Kidney tubule cell (primary cell): Measurements from ENCODE around the gene AGBL1.

ENCODE experiments used
- DNase-seq: peaks from one replicate; pipeline ENCODE4 v3.0.0-alpha.2; 2018; ENCODE audit warnings: low spot score

The AGBL1 gene

GRCh38 chr15:86645925-86646500, 566.3 kb downstream of the AGBL1 start:
- peak; percentile 2 for DNase-seq

- DNase-seq = no peak
Measured at GRCh38 chr15:86647810-86648440, 568.3 kb downstream of the AGBL1 start.

DNA sequence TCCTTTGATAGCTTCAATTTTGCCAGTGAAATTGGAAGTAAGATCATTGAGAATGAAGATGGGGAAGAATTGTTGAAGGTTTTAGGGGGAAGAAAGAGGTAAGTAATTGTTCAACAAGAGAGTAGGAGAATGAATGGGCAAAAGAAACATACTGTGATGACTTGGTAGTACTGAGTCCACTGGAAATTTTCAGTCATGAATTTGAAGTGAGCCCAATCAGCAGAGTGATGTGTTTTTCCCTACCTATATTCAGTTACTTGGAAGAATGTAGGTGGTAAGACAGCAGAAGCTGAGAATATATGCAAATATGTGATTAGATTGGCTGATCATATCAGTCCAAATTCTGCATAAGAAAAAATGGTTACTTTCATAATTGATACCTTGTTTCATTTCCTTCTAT, 569.6 kb downstream of the AGBL1 start:
- no peak for DNase-seq

GRCh38 chr15:86650094-86650493, 570.4 kb downstream of the AGBL1 start:
- peak; percentile 25 for DNase-seq

GRCh38 chr15:86653344-86654197, 573.9 kb downstream of the AGBL1 start:
- DNase-seq = no peak

DNA sequence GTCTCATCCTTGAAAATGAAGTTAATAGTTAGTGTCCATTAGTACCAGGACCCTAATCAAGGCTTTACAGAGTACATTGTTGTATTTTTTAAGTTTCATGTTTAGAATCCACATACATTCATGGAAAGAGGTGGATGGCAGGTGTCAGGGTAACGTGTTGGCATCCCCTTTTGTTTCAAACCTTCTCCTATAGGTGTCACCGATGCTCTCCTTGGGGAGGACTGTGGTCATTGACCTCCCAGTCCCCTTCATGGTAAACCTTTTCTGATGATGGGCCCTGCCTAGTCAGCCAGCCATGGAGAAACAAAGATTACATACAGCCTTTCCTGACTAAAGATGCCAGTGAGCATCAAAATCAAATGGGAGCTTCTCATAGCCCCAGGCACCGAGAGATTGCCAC, 574.8 kb downstream of the AGBL1 start:
- DNase-seq = no peak

- DNase-seq = no peak
Measured at GRCh38 chr15:86657305-86657704, 577.6 kb downstream of the AGBL1 start.

DNA sequence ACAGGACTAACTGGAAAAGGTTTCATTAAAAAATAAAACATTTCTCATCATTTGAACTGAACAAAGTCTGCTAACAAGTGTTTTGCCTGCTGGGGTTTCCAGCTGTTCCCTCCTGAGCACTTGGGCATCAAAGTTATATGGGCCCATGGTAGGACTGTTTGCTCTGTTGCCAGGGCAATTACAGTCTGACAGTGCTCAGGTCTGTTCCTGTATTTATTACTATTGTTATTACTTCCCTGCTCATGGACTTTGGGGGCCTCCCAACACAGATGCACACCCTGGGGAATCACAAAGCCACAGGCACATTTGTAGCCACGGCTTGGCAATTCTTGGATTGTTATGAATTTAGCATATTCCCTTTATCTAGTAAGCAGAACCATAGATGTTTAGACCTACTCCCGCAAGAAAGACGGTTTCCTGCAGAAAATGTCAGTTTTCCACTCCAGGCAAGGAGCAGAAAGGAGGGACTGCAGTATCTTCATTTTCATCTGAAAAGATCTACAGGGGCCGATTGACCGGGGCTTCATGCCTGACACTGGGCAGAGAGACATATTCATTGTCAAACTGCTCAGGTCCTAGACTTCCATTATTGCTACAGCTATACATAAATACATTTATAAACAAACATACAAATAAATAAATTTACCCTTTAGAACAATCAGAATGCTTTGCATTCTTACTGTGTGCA, 580.2 kb downstream of the AGBL1 start:
- DNase-seq = no peak

GRCh38 chr15:86661580-86661979, 581.9 kb downstream of the AGBL1 start:
- DNase-seq = no peak

DNA sequence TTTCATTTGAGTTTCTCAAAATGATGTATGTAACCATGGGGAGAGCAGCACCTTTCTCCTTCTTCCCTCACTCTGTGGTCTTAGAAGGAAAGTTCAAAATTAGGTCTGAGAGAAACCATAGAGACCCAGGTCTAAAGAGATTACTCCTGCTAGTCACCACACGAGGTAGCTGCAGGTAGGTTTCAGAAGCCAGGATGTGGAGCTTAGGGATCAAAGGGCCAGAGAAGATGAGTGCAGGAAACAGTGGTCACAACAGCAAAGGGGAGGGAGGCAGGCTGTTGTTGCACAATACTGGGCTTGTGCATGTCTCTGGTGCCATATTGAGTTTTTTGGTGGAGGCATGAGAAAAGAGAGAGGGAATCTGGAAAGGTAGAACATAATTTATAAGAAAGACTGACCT, 583.6 kb downstream of the AGBL1 start:
- no peak for DNase-seq

GRCh38 chr15:86663979-86664378, 584.3 kb downstream of the AGBL1 start:
- DNase-seq = no peak

DNA sequence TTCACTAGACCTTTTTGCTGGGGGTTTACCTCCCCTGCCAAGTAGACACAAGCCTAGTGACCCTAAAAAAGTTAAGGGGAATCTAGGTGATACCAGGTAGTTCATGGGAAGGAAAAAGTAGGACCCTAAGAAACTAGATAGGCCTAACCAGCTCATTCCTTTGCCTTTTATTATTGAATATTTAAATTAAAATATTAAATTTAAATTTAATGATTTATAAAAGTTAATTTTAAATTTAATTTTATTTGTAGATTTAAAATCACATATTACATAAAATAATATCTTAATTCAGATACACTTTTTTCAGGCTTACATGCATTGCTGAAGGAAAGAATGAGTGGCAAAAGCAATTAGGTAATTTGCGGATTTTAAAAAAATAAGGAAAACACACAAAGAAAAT, 584.9 kb downstream of the AGBL1 start:
- DNase-seq = no peak

DNA sequence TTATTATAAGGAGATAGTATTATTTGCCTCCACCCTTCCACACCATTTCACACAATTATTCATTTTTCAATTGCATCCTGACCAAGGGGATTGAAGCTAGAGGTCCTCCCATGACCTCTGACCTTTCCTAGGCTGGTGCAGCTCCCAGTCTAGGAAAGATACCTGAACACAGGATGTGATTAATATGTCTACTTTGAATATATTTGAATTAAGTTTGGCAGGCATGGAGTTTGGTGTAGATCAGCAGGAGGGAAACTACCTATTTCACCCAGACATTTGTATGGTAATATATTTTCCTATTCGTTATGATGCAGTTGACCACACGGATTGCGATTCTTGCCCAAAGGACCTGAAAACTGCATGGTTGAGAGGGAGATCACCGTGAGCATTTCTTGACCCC, 596.3 kb downstream of the AGBL1 start:
- DNase-seq = no peak

DNA sequence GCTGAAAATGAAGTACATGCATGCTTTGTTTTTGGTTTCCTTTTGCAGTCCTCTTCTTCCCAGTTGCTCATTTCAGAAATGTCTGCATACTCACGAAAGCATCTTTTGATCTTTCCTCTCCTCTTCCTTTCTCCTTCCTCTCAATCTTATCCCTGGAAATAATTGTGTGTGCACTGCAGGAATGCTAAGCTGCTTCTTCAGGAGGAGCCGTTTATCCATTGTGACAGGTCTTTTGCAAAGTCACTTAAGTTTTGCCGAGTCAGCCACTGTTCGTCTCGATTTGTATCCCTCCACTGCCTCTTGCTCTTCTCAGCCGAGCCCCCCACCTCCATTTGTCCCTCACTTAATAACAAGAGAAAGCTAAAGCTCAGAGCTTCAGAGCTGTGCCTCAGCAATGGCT, 597.6 kb downstream of the AGBL1 start:
- no peak for DNase-seq

DNA sequence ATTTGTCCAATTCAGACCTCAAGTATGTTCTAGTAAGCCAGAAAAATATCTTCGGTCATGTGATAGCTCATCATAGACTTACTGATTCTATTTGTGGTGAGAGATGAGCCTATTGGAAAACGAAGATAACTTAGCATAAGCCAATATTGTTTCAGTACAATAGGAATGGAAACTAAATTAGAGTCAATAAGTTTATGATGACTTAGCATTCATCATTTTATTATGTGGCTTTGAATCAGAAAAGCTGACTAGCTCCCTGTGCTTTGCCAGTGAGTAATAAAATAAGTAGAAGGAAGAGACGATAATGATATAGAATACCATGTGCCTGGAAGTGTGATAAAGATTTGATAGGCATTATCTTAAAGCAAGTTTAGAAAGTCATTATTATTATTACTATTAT, 605.6 kb downstream of the AGBL1 start:
- DNase-seq = no peak

GRCh38 chr15:86689006-86689405, 609.3 kb downstream of the AGBL1 start:
- no peak for DNase-seq

DNA sequence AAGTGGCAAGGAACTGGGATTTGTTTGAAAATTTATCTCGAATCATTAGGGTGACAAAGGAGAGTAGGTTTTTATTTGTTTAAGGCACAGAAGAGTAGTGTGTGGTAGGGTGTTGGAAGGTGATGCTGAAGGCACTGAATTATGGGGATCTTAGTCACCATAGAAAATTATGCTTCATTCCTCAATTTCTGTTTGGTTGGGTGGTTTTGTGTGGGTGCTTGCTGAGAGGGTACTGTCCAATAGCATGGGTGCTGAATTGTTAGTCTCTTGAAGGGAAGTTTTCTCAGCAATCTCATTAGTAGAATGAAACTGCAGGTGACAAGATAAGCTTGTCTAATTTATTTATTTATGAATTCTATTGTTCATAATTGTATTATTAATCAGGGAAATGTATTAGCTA, 610.9 kb downstream of the AGBL1 start:
- peak; percentile 3 for DNase-seq

- no peak for DNase-seq
Measured at GRCh38 chr15:86691091-86691663, 611.5 kb downstream of the AGBL1 start.

DNA sequence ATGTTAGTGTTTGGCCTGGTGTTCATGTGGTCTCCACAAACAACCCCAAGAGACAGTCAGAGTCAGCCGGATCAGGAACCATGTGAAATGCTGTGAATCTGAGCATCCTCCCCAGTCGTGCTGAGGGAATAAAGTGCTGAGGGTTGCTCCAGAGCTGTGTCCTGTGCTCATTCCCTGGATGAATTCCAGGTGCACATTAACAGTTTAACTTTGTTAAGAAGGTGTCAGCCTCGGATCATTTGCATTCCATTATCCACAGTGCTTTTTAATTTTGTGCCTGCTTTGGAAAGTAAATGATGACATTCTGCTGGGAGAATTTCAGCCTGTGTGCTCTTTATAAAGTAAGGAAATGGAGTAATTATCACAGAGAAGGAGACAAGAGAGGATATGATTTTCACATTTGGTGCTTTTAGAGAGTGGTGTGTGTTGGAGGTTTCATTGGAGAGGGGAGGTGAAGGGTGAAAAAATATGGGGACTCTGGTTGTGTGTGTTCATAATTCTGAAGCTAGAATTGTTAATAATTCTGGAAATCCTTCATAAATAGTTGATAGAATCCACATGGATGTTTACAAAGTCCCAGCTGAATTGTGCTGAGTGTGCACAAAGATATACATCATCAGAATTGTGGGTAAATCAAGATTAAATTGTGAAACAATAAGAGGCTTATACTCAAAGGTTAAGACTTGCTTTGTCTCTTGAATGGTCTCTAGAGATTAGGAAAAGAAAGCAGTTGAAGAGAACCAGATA, 621.4 kb downstream of the AGBL1 start:
- DNase-seq = no peak

DNA sequence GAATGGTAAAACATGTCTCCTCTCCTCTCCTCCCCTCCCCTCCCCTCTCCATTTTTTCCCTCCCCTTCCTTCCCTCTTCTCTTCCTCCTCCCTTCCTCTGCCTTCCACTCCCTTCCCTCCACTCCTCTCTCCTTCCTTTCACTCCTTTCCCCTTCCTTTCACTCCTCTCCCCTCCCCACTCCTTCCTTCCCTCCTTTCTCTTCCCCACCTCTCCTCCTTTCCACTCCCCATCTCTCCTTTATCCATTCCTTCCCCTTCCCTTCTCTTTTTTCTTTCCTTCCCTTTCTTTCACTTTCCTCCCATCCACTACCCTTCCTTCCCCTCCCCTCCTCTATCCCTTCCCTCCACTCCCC, 621.9 kb downstream of the AGBL1 start:
- DNase-seq = no peak

DNA sequence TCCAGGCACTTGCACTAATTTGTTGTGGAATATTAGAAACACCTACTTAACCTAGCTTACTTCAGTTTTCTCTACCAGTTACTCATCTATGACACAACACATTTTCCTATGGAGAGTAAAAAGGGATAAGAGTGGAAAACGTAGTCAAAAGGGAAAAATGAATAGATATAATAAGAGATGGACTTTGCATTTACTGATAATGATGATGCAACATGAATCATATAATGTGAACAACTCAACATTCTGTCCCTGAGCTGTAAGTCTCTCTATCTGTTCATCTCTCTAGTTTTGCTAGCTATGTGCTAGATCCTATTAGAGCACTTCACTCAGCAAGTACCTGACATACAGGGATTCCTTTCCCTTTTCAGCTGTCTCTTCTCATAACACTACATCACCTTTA, 627.1 kb downstream of the AGBL1 start:
- DNase-seq = no peak

- DNase-seq = no peak
Measured at GRCh38 chr15:86711476-86711875, 631.8 kb downstream of the AGBL1 start.
